Pancreas (tissue), 10 donors: Measurements from ENCODE around the gene GPC5. TPM values are rescaled to one million over a fixed set of nuclear protein-coding genes. Genes with fewer than 3 reads are reported as not detected.

ENCODE experiments used
- ATAC-seq, 4 donors: fragments of 200-7000 bp; cut with Tn5 transposase; one replicate each; pipeline versions ENCODE4 v1.8.0 to v1.9.1; 2020; ENCODE audit warnings: mild to moderate bottlenecking in 4 of 4, moderate library complexity in 4 of 4
- DNase-seq, 6 donors: peaks; one replicate each; pipeline ENCODE4 v3.0.0-alpha.2; 2020
- FAIRE-seq: peaks from 2 replicates; lab custom pipeline; 2012; peaks lifted over from hg19 to GRCh38; lab: Jason Lieb, UNC
- H3K27ac ChIP-seq, 4 donors: fragments of 200-600 bp; sonication (generic); 1 replicate in 3 of 4; 2 replicates in 1 of 4; pipeline versions ENCODE4 v1.5.0 to v1.8.0; 2020
- H3K27me3 ChIP-seq, 4 donors: fragments of 200-600 bp; one replicate each; pipeline ENCODE4 v1.8.0; 2021
- H3K36me3 ChIP-seq, 3 donors: fragments of 200-600 bp; sonication (generic) in 1 of 3; one replicate each; pipeline versions ENCODE4 v1.5.0 to v1.8.0; 2020 to 2021
- H3K4me1 ChIP-seq, 3 donors: fragments of 200-600 bp; one replicate each; pipeline ENCODE4 v1.8.0; 2021
- H3K4me3 ChIP-seq, 4 donors: fragments of 200-600 bp; sonication (generic) in 2 of 4; one replicate each; pipeline versions ENCODE4 v1.5.0 to v1.8.0; 2020 to 2021
- H3K9me3 ChIP-seq, 4 donors: fragments of 200-600 bp; one replicate each; pipeline ENCODE4 v1.8.0; 2021
- CTCF ChIP-seq, 4 donors: fragments of 200-600 bp; sonication (generic) in 3 of 4; IDR thresholded peaks; one replicate each; pipeline versions ENCODE4 v1.5.0 to v1.8.0; 2021; ENCODE audit warnings: antibody characterized with exemption in 4 of 4
- WGBS, 2 donors: extraction: QIAGEN DNeasy Blood & Tissue Kit; methylation state at CpG; one replicate each; pipeline ENCODE4 v1.1.7; 2013; 5-methylcytosine and 5-hydroxymethylcytosine counted together
- intact Hi-C, 3 donors: fragments of 100-400 bp; cut with DNase I; formaldehyde crosslinking; loops; one replicate each; pipeline versions ENCODE4 v1.11.1 to v1.14.2; 2022
- polyA plus RNA-seq, 2 donors: library from polyadenylated mRNA; stranded (reverse); fragments of 200-250 nt; gene quantifications; one replicate each; pipeline ENCODE4 v1.2.3, GENCODE V29; 2013
- total RNA-seq, 6 donors: library from RNA; stranded (reverse); fragmentation: NEBNext Ultra II Directional in 4 of 6; extraction: Animal tissue kit (Norgen Biotek cat#: 25700) in 4 of 6; gene quantifications; one replicate each; pipeline versions ENCODE4 v1.2.1 to v1.2.4, GENCODE V29; 2021 to 2023
- donor health status: healthy with polysubstance abuse.
- donor health status: DM: no; HTN: no; CAD: no; lungs with moderate emphysema.
- donor health status: DM: no; HTN: no; CAD: no.
- donor health status: control.
- donor health status: control.
- donor health status: Bipolar disorder and iron deficiency.
- donor health status: DM: yes; HTN: yes; CAD: no.
- donor health status: DM: no; HTN: no; CAD: no.
- donor health status: DM: no; HTN: no; CAD: no.
- donor health status: DM: yes; HTN: yes; CAD: no.

Gene GPC5
- total and polyA plus RNA-seq, 8 donors: 0.12 to 0.35 (median 0.35) TPM; not detected in 5

GRCh38 chr13:91710733-91711132, 312.3 kb downstream of the GPC5 start:
- no peaks in the 10 kb centered on the region for H3K36me3 ChIP-seq
- DNase-seq (no peak), FAIRE-seq (no peak), ATAC-seq (no peak)
- TF ChIP-seq CTCF (IDR thresholded peaks at IDR 0.05): no peak
- H3K27me3 ChIP-seq: no peaks in the 10 kb centered on the region
- WGBS, 2 donors: 71 to 82% methylated on average over 3 of the region's 3 CpGs
- no peaks in the 10 kb centered on the region for H3K9me3 ChIP-seq
- no peak overlapping the region for H3K4me3 ChIP-seq
- H3K4me1 ChIP-seq: no peaks in the 10 kb centered on the region
- no peak overlapping the region for H3K27ac ChIP-seq
- intact Hi-C loops: no loop called here

- DNase-seq (no peak), ATAC-seq (no peak), FAIRE-seq (no peak)
- Histone ChIP-seq H3K4me1 (no peaks in the 10 kb centered on the region), H3K36me3 (no peaks in the 10 kb centered on the region), H3K4me3 (no peak overlapping the region), H3K9me3 (no peaks in the 10 kb centered on the region), H3K27ac (no peak overlapping the region), H3K27me3 (no peaks in the 10 kb centered on the region)
- intact Hi-C loops: no loop called here
- 31% methylated on average over 3 of the region's 3 CpGs for WGBS, 2 donors
- TF ChIP-seq CTCF (IDR thresholded peaks at IDR 0.05): no peak
These were observed 316.4 kb downstream of the GPC5 start for GRCh38 chr13:91714855-91715254.

GRCh38 chr13:91716436-91717065, 318.1 kb downstream of the GPC5 start:
- intact Hi-C loops: no loop called here
- no peak overlapping the region for H3K27ac ChIP-seq
- no peaks in the 10 kb centered on the region for H3K36me3 ChIP-seq
- DNase-seq (no peak), ATAC-seq (no peak), FAIRE-seq (no peak)
- TF ChIP-seq CTCF (IDR thresholded peaks at IDR 0.05): no peak
- H3K27me3 ChIP-seq: no peaks in the 10 kb centered on the region
- no peak overlapping the region for H3K4me3 ChIP-seq
- no peaks in the 10 kb centered on the region for H3K9me3 ChIP-seq
- no peaks in the 10 kb centered on the region for H3K4me1 ChIP-seq
- 65 to 78% methylated on average over 7 of the region's 7 CpGs for WGBS, 2 donors

GRCh38 chr13:91719033-91719432, 320.6 kb downstream of the GPC5 start:
- Histone ChIP-seq H3K4me1 (no peaks in the 10 kb centered on the region), H3K27ac (no peak overlapping the region), H3K27me3 (no peaks in the 10 kb centered on the region), H3K36me3 (no peaks in the 10 kb centered on the region), H3K9me3 (no peaks in the 10 kb centered on the region), H3K4me3 (no peak overlapping the region)
- WGBS, 2 donors: 10 to 16% methylated on average over 3 of the region's 3 CpGs
- FAIRE-seq (no peak), DNase-seq (no peak), ATAC-seq (no peak)
- intact Hi-C loops: no loop called here
- TF ChIP-seq CTCF (IDR thresholded peaks at IDR 0.05): no peak

- WGBS, 2 donors: 74 to 85% methylated on average over 3 of the region's 3 CpGs
- no peaks in the 10 kb centered on the region for H3K36me3 ChIP-seq
- no peak overlapping the region for H3K27ac ChIP-seq
- DNase-seq (no peak), FAIRE-seq (no peak), ATAC-seq (no peak)
- H3K4me1 ChIP-seq: no peaks in the 10 kb centered on the region
- H3K4me3 ChIP-seq: no peak overlapping the region
- intact Hi-C loops: loop anchor here in 1 of 3 donors (10.0 kb wide), 1 partner anchor 347 kb away; no protein-coding TSS in a partner anchor
- no peak for TF ChIP-seq CTCF (IDR thresholded peaks at IDR 0.05)
- H3K27me3 ChIP-seq: no peaks in the 10 kb centered on the region
- H3K9me3 ChIP-seq: no peaks in the 10 kb centered on the region
These were observed 323.0 kb downstream of the GPC5 start for GRCh38 chr13:91721413-91721812.
